Activated naive CD8-positive, alpha-beta T cell treated with anti-CD3 and anti-CD28 coated beads for 36 hours (primary cell): ENCODE measurements around the gene TNIP2. TPM values are rescaled to one million over a fixed set of nuclear protein-coding genes. Genes with fewer than 3 reads are reported as not detected.
A peak's percentile ranks its signal among the peaks of the same experiment; 100 is the strongest.
"Not testable (repeated sequence)": the region's sequence is repeated elsewhere in the genome, so short reads cannot be mapped to it uniquely, and the experiment has no call there.

ENCODE experiments used
- DNase-seq: peaks from one replicate; pipeline ENCODE4 v3.0.0; 2021
- H3K27ac Mint-ChIP-seq: one replicate; pipeline ENCODE4 v1.8.0; 2022; ENCODE audit warnings: mild to moderate bottlenecking, moderate library complexity, mixed read lengths
- H3K27me3 Mint-ChIP-seq: one replicate; pipeline ENCODE4 v1.8.0; 2022; ENCODE audit warnings: mild to moderate bottlenecking, mixed read lengths
- H3K36me3 Mint-ChIP-seq: one replicate; pipeline ENCODE4 v1.8.0; 2021; ENCODE audit warnings: mild to moderate bottlenecking, mixed read lengths
- H3K4me1 Mint-ChIP-seq: one replicate; pipeline ENCODE4 v1.8.0; 2021; ENCODE audit warnings: mixed read lengths
- H3K4me3 Mint-ChIP-seq: one replicate; pipeline ENCODE4 v1.8.0; 2022; ENCODE audit warnings: mild to moderate bottlenecking, moderate library complexity, mixed read lengths
- H3K9me3 Mint-ChIP-seq: one replicate; pipeline ENCODE4 v1.8.0; 2022; ENCODE audit warnings: mixed read lengths
- total RNA-seq, 2 experiments: library from RNA; stranded (reverse); gene quantifications; one replicate each; pipeline ENCODE4 v1.2.3, GENCODE V29; 2021

TNIP2 gene
- total RNA-seq, 2 experiments from 2014 or later, result 50.0 to 50.3 TPM

DNA sequence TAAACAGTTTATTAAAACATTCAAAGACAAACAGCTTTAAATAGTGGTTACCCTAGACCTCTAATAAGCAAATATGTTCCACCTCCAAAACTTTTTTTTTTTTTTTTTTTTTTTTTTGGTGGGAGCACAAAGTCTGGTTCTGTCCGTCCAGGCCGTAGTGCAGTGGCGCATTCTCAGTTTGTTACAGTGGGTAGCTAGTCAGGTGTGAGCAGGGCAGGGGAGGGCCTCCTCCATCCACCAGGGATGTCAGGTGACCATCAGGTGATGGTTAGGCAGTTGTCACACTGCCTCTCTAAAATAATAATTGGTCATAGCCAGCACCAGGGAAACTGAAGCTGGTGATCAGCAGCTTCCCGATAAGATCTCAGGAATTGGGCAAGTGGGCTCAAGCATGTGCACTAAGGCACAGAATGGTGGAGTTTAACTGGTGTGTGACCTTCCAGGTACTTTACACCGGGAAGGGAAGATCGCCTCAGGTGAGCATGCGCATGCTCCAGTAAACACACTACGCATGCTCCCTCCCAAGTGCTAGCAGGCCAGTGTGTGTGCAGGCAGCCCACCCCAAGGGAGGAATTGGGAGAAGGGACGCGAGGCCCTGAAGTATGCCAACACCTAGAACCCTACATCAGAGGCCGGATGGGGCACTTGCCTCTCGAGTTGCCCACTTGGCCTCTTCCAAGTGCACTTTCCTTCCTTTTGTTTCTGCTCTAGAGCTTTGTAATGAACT, 27.2 kb downstream of the TNIP2 start:
- Mint-ChIP-seq H3K4me3 (no peak overlapping the region), H3K27me3 (no peaks in the 10 kb centered on the region), H3K4me1 (peaks cover 6% of the 10 kb centered on the region), H3K27ac (no peak overlapping the region), H3K36me3 (peaks cover 8% of the 10 kb centered on the region), H3K9me3 (no peaks in the 10 kb centered on the region)
- no peak for DNase-seq

DNA sequence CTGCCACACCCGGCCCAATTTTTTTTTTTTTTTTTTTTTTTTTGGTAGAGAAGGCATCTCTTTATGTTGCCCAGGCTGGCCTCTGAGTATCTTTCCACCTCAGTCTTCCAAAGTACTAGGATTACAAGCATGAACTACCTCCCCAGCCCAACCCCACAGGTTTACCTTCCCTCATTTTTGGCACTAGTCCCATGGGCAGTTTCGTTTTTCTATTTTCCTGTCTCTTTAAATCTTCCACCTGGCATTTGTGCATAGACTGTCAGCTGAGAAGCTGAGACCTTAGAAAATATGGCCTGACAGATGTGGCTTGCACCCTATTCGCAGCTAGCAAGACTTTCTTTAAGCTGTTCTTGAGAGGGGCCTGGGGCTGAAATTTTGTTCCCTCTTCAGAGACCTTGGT, 27.9 kb downstream of the TNIP2 start:
- Mint-ChIP-seq H3K9me3 (no peaks in the 10 kb centered on the region), H3K4me1 (peaks cover 8% of the 10 kb centered on the region), H3K4me3 (no peak overlapping the region), H3K36me3 (peaks cover 8% of the 10 kb centered on the region), H3K27ac (no peak overlapping the region), H3K27me3 (no peaks in the 10 kb centered on the region)
- DNase-seq, result no peak

DNA sequence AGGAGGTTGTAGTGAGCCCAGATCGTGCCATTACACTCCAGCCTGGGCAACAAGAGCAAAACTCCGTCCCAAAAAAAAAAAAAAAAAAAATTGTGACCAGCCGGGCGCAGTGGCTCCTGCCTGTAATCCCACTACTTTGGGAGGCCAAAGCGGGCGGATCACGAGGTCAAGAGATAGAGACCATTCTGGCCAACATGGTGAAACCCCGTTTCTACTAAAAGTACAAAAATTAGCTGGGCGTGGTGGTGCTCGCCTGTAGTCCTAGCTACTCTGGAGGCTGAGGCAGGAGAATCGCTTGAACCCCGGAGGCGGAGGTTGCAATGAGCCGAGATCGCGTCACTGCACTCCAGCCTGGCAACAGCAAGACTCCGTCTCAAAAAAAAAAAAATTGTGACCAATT, 29.3 kb downstream of the TNIP2 start:
- H3K9me3 Mint-ChIP-seq, H3K4me3 Mint-ChIP-seq, H3K27me3 Mint-ChIP-seq, DNase-seq, H3K36me3 Mint-ChIP-seq, H3K27ac Mint-ChIP-seq: not testable (repeated sequence)
- H3K4me1 Mint-ChIP-seq, result peaks cover 14% of the 10 kb centered on the region

DNA sequence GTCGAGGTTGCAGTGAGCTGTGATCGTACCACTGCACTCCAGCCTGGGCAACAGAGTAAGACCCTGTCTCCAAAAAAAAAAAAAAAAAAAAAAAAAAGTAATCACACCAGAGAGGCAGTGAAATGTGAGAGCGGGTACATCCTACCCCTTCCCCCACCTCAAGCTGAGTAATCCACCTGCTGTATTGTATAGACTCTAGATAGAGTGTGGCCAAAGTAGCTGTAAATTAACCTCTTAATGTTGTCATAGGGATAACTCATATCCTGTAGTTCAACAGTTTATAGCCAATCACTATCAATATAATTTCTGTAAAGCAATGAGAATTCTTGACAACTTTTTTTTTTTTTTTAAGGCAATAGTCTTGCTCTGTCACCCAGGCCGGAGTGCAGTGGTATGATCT, 30.8 kb downstream of the TNIP2 start:
- peaks cover 7% of the 10 kb centered on the region for H3K36me3 Mint-ChIP-seq
- H3K4me1 Mint-ChIP-seq, result peaks cover 14% of the 10 kb centered on the region
- DNase-seq, result no peak
- no peak overlapping the region for H3K4me3 Mint-ChIP-seq
- no peaks in the 10 kb centered on the region for H3K27me3 Mint-ChIP-seq
- H3K9me3 Mint-ChIP-seq, result no peaks in the 10 kb centered on the region
- no peak overlapping the region for H3K27ac Mint-ChIP-seq

DNA sequence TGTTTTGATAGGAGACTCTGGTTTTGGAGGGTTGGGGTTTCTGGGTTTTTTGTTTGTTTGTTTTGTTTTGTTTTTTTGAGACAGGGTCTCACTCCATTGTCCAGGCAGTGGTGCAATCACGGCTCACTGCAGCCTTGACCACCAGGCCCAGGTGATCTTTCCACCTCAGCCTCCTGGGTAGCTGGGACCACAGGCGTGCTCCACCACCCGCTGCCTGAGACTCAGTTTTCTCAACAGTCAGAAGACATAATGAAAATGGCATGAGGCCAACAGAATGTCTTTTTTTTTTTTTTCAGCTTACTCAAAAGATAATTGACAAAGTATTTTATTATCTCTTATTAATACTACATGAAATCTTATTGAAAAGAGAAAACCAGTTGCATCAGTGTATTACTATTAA, 32.4 kb downstream of the TNIP2 start:
- no peak for DNase-seq
- no peak overlapping the region for H3K4me3 Mint-ChIP-seq
- H3K36me3 Mint-ChIP-seq, result peaks cover 13% of the 10 kb centered on the region
- no peaks in the 10 kb centered on the region for H3K9me3 Mint-ChIP-seq
- H3K4me1 Mint-ChIP-seq, result peaks cover 14% of the 10 kb centered on the region
- no peaks in the 10 kb centered on the region for H3K27me3 Mint-ChIP-seq
- H3K27ac Mint-ChIP-seq, result no peak overlapping the region

DNA sequence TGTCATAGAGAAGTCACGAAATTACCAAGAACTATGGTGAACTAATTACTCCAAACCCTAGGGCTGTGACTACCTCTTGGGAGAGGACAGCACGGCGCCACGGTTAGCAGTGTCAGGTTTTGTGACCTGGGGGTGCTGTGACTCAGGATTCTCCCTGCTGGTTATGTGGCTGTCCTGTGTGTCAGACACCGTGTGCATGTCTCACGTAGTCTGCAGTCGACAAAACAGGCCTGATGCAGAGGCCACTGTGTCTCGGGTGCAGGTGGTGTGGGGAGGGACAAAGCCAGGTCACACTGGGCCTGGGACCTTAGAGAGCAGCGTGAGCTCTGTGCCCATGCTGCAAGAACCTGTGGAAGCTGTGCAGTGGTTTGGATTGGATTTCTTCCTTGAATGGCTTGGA, 34.1 kb downstream of the TNIP2 start:
- no peak overlapping the region for H3K4me3 Mint-ChIP-seq
- no peak for DNase-seq
- H3K36me3 Mint-ChIP-seq, result peaks cover 16% of the 10 kb centered on the region
- peaks cover 14% of the 10 kb centered on the region for H3K4me1 Mint-ChIP-seq
- H3K9me3 Mint-ChIP-seq, result no peaks in the 10 kb centered on the region
- H3K27me3 Mint-ChIP-seq, result no peaks in the 10 kb centered on the region
- peak overlapping the region; percentile 4 for H3K27ac Mint-ChIP-seq

DNA sequence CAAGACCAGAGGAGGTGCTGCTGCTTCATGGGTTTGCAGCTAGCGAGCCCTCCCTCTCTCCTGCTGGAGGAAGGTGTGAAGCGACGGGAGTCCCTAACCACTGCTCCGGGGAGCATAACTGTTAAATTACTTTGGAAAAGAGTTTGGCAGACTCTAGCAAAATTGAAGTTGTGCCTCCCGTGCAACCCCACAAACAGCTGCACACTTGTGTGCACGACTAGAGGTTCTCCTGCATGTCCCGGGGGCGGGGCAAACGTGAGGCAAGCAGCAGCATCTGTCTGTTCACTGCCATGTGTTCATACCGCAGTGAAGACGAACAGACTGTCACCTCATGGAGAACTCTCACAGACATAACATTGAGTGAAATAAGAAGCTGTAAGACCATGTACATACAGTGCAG, 34.5 kb downstream of the TNIP2 start:
- DNase-seq, result no peak
- Mint-ChIP-seq H3K27ac (no peak overlapping the region), H3K4me1 (peaks cover 14% of the 10 kb centered on the region), H3K27me3 (no peaks in the 10 kb centered on the region), H3K9me3 (no peaks in the 10 kb centered on the region), H3K4me3 (no peak overlapping the region), H3K36me3 (peaks cover 16% of the 10 kb centered on the region)

DNA sequence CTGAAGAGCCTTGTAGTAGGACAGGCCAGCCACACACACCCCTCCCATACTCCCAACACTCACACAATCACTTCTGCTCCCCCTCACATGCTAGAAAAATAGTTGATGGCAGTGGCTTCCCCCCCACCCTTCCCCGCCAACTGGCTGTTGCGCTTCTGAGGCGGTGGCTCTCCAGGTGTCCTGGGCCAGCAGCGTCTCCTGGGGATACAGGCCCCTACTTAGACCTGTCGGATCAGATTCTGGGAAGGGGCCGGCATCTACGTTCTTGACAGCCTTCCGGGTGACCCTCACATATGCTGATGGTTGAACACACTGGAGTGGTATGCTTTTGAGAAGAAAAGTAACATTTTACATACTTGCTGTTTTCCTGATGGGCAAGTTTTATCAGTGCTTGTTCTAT, 39.9 kb downstream of the TNIP2 start:
- H3K27me3 Mint-ChIP-seq, result no peaks in the 10 kb centered on the region
- H3K4me3 Mint-ChIP-seq, result no peak overlapping the region
- peaks cover 22% of the 10 kb centered on the region for H3K4me1 Mint-ChIP-seq
- no peak for DNase-seq
- H3K9me3 Mint-ChIP-seq, result peaks cover 2% of the 10 kb centered on the region
- H3K27ac Mint-ChIP-seq, result no peak overlapping the region
- H3K36me3 Mint-ChIP-seq, result peaks cover 23% of the 10 kb centered on the region

DNA sequence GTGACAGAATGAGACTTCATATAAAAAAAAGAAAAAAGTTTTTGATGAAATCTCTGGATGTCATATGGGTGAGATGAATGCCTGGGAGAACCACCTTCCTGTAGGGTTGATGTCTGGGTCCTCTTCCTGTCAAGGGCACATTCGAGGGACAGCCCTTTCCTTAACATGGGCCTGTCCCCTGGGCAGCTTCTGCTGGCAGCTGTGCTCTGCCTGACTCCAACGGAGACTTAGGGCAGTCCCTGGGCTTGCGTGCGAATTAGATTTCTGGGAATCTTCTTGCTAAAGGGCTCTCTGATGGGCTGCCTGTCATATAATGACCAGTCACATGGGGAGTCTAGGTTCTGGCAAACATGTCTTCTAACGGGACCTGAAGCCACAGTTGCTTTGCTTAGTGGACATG, 40.7 kb downstream of the TNIP2 start:
- peak overlapping the region; percentile 0 for H3K27ac Mint-ChIP-seq
- H3K4me3 Mint-ChIP-seq, result no peak overlapping the region
- H3K4me1 Mint-ChIP-seq, result peaks cover 22% of the 10 kb centered on the region
- no peaks in the 10 kb centered on the region for H3K27me3 Mint-ChIP-seq
- peaks cover 2% of the 10 kb centered on the region for H3K9me3 Mint-ChIP-seq
- H3K36me3 Mint-ChIP-seq, result peaks cover 23% of the 10 kb centered on the region
- no peak for DNase-seq

DNA sequence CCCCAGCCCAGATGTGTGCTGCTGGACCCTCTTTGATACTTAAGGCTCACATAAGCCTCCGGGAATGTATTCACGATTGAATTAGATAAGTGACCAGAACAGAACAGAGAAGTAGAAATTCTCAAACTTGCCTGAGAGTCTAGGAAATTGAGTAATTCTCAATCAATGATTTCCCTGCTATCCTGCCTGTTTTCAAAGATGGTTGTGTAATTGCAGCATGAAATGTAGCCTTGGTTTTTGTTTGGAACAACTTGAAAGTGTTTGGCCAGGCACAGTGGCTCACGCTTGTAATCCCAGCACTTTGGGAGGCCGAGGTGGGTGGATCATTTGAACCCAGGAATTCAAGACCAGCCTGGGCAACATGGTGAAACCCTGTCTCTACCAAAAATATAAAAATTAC, 41.2 kb downstream of the TNIP2 start:
- Mint-ChIP-seq H3K36me3 (peaks cover 20% of the 10 kb centered on the region), H3K27ac (no peak overlapping the region), H3K4me3 (no peak overlapping the region), H3K27me3 (no peaks in the 10 kb centered on the region), H3K4me1 (peaks cover 22% of the 10 kb centered on the region), H3K9me3 (peaks cover 2% of the 10 kb centered on the region)
- DNase-seq, result no peak

DNA sequence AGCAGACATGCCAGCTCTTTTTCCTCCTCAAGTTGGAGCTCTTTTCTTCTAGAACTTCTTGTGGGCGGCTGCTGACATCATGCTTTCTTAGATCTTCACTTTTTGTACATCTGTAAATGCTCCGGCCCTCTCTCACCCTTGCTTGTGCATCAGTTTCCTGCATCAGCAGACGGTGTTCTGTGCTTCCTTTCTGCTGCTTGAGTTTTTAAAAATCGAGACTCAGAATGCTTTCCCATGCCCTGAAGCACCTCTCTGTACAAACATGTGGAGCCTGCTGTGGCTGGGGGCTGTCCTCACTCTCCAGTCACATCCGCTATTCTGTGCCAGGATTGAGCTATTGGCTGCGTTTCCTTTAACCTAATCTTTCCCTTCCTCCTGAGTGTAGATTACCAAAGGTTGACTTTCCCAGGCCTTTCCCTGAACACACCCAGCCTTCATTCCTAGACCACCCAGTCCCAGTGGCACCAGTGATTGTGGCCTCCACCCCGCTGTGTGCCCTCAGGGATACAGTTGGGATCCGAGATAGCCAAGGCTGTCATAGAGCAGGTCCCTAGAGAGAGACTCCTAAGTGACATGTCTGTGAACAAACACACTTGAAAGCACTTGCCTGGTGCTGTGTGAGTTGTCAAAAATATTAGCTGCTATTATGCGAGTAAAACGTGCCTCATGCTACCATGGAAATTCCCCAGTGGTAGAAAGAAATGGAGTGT, 41.9 kb downstream of the TNIP2 start:
- peak overlapping the region; percentile 86 for H3K27ac Mint-ChIP-seq
- peaks cover 2% of the 10 kb centered on the region for H3K9me3 Mint-ChIP-seq
- peak overlapping the region; percentile 30 for H3K4me3 Mint-ChIP-seq
- no peaks in the 10 kb centered on the region for H3K27me3 Mint-ChIP-seq
- peaks cover 22% of the 10 kb centered on the region for H3K4me1 Mint-ChIP-seq
- DNase-seq, result peak; percentile 26
- peaks cover 20% of the 10 kb centered on the region for H3K36me3 Mint-ChIP-seq

DNA sequence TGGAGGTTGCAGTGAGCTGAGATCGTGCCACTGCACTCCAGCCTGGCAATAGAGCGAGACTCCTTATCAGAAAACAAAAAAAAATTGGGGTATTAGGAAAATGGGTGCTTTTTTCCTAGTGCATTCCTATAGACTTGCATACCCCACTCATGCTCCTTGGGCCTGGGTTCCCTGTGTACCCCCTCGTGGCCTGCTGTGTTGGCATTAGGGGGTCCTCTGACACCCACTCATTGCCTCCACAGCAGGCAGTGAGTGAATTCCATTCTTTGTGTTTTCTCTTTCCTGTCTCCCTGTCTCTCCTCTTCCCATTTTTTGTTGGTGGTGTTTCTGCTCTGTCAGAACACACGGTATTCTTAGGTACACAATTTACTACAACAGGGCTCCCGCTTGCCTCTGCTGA, 42.8 kb downstream of the TNIP2 start:
- DNase-seq, result no peak
- Mint-ChIP-seq H3K27me3 (no peaks in the 10 kb centered on the region), H3K9me3 (peaks cover 2% of the 10 kb centered on the region), H3K36me3 (peaks cover 19% of the 10 kb centered on the region), H3K27ac (peak overlapping the region; percentile 86), H3K4me1 (peaks cover 22% of the 10 kb centered on the region), H3K4me3 (no peak overlapping the region)

DNA sequence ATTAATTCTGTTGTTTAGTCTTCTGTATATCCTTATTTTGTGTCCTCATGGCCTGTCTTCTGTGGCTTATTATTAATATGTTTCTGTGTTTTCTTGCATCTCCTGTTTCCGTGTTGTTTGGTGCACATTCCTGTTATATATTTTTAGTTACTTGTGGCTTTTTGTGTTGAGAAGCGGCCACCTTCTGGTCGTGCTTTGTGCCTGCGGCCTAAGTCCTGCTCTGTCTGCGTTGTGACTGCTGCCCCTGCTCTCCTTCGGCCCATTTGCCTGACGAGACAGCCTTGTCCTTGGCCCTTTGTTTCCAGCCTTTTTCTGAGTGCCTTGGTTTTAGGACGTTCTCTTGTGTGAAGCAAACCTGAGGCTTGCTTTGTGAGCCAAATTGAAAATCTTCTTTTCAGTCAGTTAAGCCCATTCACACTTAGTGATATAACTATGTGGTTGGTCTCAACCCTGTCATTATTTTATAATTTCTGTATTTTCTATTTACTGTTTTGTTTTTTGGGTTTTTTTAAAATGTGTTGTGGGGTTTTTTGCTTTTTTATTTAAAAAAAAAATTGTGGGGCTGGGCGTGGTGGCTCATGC, 43.8 kb downstream of the TNIP2 start:
- Mint-ChIP-seq H3K9me3 (peaks cover 2% of the 10 kb centered on the region), H3K4me3 (no peak overlapping the region), H3K36me3 (peaks cover 15% of the 10 kb centered on the region), H3K27ac (no peak overlapping the region), H3K4me1 (peaks cover 22% of the 10 kb centered on the region), H3K27me3 (no peaks in the 10 kb centered on the region)
- DNase-seq, result no peak

DNA sequence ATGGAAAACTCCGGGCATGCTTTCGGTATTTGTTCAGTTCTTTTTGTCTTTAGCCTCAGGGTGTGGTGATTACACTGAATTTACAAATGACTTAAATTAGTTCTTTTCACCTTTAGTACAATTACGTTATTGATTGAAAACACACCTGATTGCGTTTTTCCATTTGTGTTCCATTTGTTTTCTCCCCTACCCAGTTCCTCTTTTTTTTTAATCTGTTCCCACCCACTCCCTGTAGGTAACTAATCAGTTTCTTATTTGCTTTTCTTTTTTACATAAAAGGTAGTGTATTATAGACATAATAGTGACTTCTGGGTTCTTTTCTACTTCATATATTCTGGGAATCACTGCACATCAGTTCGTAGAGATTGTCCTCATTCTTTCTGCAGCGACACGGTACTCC, 53.4 kb downstream of the TNIP2 start:
- H3K36me3 Mint-ChIP-seq, result peaks cover 24% of the 10 kb centered on the region
- no peak overlapping the region for H3K27ac Mint-ChIP-seq
- no peak for DNase-seq
- peaks cover 8% of the 10 kb centered on the region for H3K4me1 Mint-ChIP-seq
- H3K27me3 Mint-ChIP-seq, result no peaks in the 10 kb centered on the region
- H3K4me3 Mint-ChIP-seq, result no peak overlapping the region
- no peaks in the 10 kb centered on the region for H3K9me3 Mint-ChIP-seq

DNA sequence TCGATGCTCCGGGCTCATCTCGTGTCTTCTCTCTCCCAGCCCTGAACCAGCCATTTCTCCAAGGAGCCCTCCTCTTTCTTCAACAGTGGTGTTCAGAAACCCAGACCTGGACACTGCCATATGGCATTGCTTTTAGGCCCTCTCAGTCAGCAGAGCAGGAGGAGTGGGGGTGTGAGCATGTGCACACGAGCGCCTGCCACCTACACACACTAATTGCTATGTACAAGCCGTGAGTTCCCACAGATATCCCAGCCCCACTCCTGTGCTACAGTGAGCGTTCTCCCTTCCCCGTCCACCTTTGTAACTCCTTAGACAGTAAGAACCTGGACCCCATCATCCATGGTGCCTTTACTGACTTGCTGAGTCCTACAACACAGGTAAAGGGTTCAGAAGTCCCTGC, 53.8 kb downstream of the TNIP2 start:
- DNase-seq, result no peak
- Mint-ChIP-seq H3K9me3 (no peaks in the 10 kb centered on the region), H3K36me3 (peaks cover 24% of the 10 kb centered on the region), H3K4me3 (no peak overlapping the region), H3K27me3 (no peaks in the 10 kb centered on the region), H3K4me1 (peaks cover 8% of the 10 kb centered on the region), H3K27ac (no peak overlapping the region)

DNA sequence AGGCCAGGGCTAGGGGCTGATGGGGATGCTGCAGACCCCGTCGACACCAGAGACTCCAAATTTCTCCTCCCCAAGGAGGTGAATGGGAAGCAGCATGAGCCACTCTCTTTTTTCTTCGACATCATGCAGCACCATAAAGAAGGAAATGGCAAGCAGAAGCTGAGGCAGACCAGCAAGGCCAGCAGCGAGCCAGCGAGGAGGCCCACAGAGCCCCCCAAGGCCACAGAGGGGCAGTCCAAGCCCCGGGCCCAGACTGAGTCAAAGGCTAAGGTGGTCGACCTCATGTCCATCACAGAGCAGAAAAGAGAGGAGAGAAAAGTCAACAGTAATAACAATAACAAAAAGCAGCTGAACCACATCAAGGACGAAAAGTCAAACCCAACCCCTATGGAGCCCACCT, 56.1 kb downstream of the TNIP2 start:
- H3K27me3 Mint-ChIP-seq, result no peaks in the 10 kb centered on the region
- peaks cover 26% of the 10 kb centered on the region for H3K36me3 Mint-ChIP-seq
- peaks cover 8% of the 10 kb centered on the region for H3K4me1 Mint-ChIP-seq
- no peak overlapping the region for H3K27ac Mint-ChIP-seq
- no peak for DNase-seq
- no peaks in the 10 kb centered on the region for H3K9me3 Mint-ChIP-seq
- no peak overlapping the region for H3K4me3 Mint-ChIP-seq
